Measurements from ENCODE around the gene EIF4EBP3.

Gene EIF4EBP3

DNA sequence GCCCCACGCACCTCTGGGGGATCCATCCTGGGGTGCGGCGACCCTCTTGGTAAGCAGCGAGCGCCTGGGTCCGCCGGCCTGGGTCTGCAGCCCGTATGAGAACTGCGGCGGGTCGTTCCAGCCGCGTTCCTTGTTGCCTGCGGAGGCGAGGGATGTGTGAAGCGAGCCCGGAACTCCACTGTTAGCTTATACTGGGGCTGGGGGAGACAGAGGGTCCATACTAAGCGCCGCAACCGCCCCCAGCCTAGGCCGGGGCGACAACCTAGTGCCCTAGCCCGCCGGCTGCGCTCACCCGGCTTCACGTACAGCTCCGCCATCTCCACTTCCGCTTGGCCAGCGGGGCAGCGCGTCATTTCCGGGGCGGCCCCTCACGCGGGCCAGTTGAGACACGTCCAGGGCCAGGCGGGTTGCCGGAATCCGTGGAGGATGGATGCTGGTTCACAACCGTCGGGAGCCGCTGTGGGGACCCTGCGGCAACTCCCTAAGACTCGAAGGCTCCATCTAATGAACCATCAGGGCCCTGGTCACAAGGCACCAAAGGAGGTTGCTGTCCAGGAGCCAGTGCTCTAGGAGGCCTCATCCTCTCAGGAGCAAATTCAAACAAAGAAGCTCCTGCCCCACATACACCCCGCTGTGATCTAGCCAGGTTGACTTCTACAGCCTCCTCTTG is 9.8 kb downstream of the EIF4EBP3 start, which contains the start of gene SRA1:
Gene SRA1, minus strand, starts transcription at position 338 of the 670 bp plus-strand sequence. Its CDS starts 21 bp downstream, at position 317.
- DNase-seq (ENCODE audit: low read depth, low spot score), result peak; percentile 60

- no peak for DNase-seq (ENCODE audit: low read depth, low spot score)
Measured at GRCh38 chr5:140557965-140558364, 10.5 kb downstream of the EIF4EBP3 start.

GRCh38 chr5:140558542-140558941 is 11.1 kb downstream of the EIF4EBP3 start:
- DNase-seq (ENCODE audit: low read depth, low spot score), result no peak

DNA sequence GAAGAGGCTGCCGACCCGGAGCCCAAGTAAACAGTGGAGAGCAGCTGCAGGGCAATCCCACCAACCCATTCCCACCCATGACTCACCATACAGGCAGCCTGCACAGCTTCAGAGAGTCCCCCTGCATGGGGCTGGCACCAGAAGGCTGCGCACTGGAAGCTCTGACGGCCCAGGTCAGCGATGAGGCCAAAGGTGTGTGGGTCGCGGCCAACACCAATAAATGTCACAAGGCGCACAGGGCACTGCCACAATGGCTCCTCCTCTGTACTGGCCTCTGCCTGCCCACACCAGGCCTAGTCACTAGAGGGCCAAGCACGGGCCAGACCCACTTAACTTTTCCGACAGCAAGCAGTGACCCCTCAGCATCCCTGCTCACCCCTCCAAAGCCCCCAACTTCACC is 12.8 kb downstream of the EIF4EBP3 start:
- DNase-seq (ENCODE audit: low read depth, low spot score), result no peak

DNA sequence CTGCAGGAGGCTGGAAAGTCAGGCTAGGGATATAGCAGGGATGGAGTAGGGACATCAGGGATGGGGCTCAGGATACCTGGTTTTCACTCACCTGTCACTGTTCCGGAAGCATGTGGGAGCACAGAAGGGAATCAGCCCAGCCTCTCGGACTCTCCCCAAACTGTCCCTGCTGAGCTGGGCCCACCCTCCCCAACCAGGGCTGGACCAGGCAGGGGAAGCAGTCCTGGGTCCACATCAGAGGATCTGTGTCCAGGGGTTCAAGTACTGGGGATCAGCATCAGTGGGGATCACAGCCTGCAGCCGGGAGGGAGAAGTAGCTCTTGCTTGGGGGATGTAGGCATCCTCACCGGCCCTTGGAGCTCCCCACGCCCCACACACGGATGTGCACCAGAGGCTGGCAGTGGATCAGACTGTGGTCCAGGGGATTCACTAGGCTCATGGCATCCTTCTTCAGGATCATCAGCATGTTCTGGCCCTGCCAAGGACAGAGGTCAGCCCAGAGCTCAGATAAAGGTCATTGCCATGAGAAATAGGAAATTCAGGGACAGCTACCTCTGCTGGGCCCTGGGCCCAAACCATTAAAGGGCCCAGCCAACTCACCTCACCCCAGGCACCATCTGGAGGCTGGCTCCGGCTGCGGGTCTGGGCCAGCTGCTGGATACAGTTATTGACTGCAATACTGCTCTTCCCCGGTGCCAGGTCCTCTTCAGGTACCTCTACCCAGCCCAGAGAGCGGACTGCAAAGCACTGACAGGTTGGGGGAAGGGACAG is 14.5 kb downstream of the EIF4EBP3 start:
- DNase-seq (ENCODE audit: low read depth, low spot score), result no peak

GRCh38 chr5:140563596-140563995 is 16.1 kb downstream of the EIF4EBP3 start:
- no peak for DNase-seq (ENCODE audit: low read depth, low spot score)

- DNase-seq (ENCODE audit: low read depth, low spot score), result peak; percentile 91
Measured at GRCh38 chr5:140564196-140565023, 16.9 kb downstream of the EIF4EBP3 start, which contains the start of the genes APBB3 and SLC35A4. Gene APBB3 (minus strand): TSS chr5:140564598. CDS start chr5:140564245, 353 bp downstream. Gene SLC35A4 (plus strand): TSS chr5:140564828. CDS start chr5:140567170, 2,342 bp downstream.

GRCh38 chr5:140565024-140565779 is 17.7 kb downstream of the EIF4EBP3 start:
- DNase-seq (ENCODE audit: low read depth, low spot score), result no peak

- DNase-seq (ENCODE audit: low read depth, low spot score), result no peak
Measured at GRCh38 chr5:140565780-140566095, 18.3 kb downstream of the EIF4EBP3 start.

DNA sequence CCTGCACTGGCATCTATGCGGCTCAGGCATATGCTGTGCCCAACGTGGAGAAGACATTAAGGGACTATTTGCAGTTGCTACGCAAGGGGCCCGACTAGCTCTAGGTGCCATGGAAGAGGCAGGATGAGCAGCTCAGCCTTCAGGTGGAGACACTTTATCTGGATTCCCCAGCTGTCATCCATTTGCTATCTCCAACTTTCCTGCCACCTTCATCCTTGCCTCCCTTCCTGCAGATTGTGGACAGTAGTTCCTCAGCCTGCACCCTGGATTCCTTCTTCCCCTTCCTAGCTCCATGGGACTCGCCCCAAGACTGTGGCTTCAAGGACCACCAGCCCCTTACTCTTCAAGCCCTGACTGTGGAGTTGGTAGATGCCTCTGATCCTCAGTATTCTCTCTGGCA is 19.2 kb downstream of the EIF4EBP3 start:
- DNase-seq (ENCODE audit: low read depth, low spot score), result no peak

- DNase-seq (ENCODE audit: low read depth, low spot score), result no peak
Measured at GRCh38 chr5:140567136-140567818, 19.8 kb downstream of the EIF4EBP3 start.

GRCh38 chr5:140567871-140568270 is 20.4 kb downstream of the EIF4EBP3 start:
- no peak for DNase-seq (ENCODE audit: low read depth, low spot score)

GRCh38 chr5:140568443-140569063 is 21.1 kb downstream of the EIF4EBP3 start:
- DNase-seq (ENCODE audit: low read depth, low spot score), result no peak

DNA sequence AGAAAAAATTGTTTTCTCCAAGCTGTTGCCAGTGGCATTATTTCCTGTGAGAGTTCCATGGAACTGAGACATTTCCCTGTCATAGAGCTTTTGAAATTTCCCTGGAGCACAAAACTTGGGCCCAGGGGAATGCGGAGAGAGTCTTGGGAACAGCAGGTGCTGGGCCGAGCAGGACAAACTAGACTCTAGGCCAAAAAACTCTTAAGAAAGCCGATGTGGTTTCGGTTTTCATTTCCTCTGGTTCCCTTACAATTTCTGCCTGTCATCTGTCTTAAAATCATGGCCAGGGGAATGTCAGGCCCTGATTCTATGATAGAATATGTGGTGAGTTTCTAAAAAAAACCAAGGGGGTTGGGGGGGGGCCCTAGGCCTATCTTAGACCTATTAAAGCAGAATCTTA is 21.7 kb downstream of the EIF4EBP3 start:
- DNase-seq (ENCODE audit: low read depth, low spot score), result no peak

DNA sequence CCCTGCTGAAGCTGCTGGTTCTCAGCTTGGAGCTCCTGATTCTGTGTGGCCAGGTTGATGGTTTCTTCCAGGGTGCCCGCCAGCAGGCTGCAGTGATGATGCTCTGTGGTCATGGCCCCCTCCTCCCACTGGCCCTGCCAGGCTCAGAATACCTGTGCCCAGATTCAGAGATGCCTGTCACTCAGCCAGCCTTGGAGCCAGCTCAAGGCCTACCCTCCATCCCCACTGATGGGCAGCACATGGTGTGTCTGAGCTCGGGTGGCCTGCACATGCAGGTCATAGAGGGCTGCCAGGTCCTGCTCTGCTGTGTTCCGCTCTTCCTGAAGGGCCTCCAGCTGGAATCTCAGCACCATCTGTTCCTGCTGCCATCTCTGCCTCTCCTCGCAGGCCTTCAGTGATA is 22.6 kb downstream of the EIF4EBP3 start:
- DNase-seq (ENCODE audit: low read depth, low spot score), result no peak

DNA sequence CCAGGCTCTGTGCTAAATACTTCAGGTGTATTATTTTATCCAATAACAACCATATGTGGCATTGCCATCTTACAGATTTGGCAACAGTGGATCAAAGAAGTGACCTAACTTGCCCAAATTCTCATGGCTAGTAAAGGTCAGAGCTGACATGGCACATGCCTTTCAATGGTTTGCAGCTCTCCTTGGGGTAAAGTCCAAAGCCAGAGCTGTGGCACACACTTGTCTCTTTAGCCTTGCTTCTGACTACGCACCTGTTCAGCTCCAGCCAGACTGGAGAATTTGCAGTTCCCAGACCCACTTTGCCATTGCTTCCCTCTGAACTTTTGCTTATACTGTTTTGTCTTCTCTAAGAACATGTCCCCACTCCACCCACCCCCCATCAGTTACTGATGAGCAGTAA is 23.0 kb downstream of the EIF4EBP3 start:
- DNase-seq (ENCODE audit: low read depth, low spot score), result no peak

DNA sequence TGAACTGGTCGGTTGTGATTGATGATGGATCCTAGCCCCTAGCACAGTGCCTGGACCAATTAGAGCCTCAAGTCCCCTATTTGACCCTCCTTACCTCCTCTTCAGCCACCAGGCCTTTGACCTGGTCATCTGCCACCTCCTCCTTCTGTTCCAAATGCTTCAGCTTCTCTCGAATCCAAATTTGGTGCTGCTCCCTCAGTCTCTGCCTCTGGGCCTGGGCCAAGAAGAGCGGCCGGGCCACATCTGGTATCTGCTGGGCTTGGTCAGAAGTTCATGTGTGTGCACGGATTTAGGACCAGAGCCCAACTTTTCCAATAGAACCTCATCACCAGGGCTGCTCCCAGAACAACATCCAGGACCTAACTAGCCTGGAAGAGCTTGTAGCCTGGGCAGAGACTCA is 23.6 kb downstream of the EIF4EBP3 start:
- DNase-seq (ENCODE audit: low read depth, low spot score), result no peak

DNA sequence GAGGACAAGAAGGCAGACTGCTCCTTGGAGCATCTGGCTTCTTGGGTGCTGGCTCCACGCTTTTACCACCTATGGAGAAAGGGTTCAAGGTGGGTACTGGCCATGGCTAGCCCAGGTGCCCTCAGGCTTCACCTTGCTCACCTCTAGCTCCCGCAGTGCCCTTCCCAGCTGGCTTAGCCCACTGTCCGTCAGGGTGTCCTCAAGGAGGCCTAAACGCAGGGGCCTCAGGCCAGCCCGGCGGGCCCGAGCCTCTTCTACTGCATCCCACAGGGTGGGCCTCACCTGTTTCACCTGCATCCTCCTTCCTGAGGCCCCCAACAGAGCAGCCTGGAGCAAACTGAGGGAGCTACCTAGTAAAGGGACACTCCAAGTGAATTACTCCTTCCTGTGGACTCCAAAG is 26.2 kb downstream of the EIF4EBP3 start:
- no peak for DNase-seq (ENCODE audit: low read depth, low spot score)

GRCh38 chr5:140574165-140574564 is 26.7 kb downstream of the EIF4EBP3 start:
- no peak for DNase-seq (ENCODE audit: low read depth, low spot score)

GRCh38 chr5:140575309-140575708 is 27.8 kb downstream of the EIF4EBP3 start:
- DNase-seq (ENCODE audit: low read depth, low spot score), result no peak
